Measurements from ENCODE around the gene MGAT4D. TPM values are rescaled to one million over a fixed set of nuclear protein-coding genes. Genes with fewer than 3 reads are reported as not detected.
A peak's percentile ranks its signal among the peaks of the same experiment; 100 is the strongest.

Gene MGAT4D
- total and polyA plus RNA-seq, 10 of the 15 experiments (the other 5 are each of a cell fraction or from before 2014, with no cell fraction given) = not detected

- WGBS (ENCODE audit: insufficient coverage, insufficient replicate concordance, low lambda C conversion rate, missing lambda C conversion rate) = 4% methylated on average over 8 of the region's 8 CpGs
- BruUV-seq (replicated peaks) = no TSS peak
- 0 out of 4 replicates have a peak, but pooled peaks cover 0 to 2% of the 10 kb centered on the region in 2 experiments for H3K36me3 ChIP-seq (ENCODE audit: control insufficient read depth in 2 of 2, insufficient read depth in 2 of 2, low read length in 1 of 2)
- no peaks in the 10 kb centered on the region for H4K20me1 ChIP-seq (ENCODE audit: control insufficient read depth, insufficient read depth)
- H3K27ac ChIP-seq (ENCODE audit: control insufficient read depth, insufficient read depth) = no peak overlapping the region
- SMC1A ChIA-PET (ENCODE audit: uncharacterized antibody, unreplicated experiment) = interaction anchor here (1.0 to 2.2 kb wide), 5 partner anchors 10 to 148 kb away, joined by 3 to 11 read pairs (median 6); no protein-coding TSS in a partner anchor
- TF ChIP-seq MEF2B (IDR thresholded peaks at IDR 0.05; ENCODE audit: partially characterized antibody, poor library complexity, severe bottlenecking) (peak; percentile 8), CREB1 (IDR thresholded peaks at IDR 0.05; ENCODE audit: low read depth) (no peak), ZBTB11 (CRISPR knock-in tag; IDR thresholded peaks at IDR 0.05) (no peak), SPI1 (IDR thresholded peaks at IDR 0.05; ENCODE audit: borderline replicate concordance, insufficient read depth, low read depth, low read length) (peak; percentile 56; the same call in 1 of the 2 replicates), YBX1 (IDR thresholded peaks at IDR 0.05) (no peak)
- RAD21 ChIA-PET (ENCODE audit: unreplicated experiment) = interaction anchor here (0.6 to 1.8 kb wide), 10 partner anchors 14 to 363 kb away, joined by 3 to 12 read pairs (median 4); partner anchors contain the start of gene SCOC
- in situ Hi-C loops (cut with MboI) (loop anchor here (10.0 kb wide), 1 partner anchor 149 kb away; the partner anchor contains the start of gene SCOC), intact Hi-C loops (cut with micrococcal nuclease; ENCODE audit: unreplicated experiment) (no loop called here)
- POLR2A ChIA-PET = interaction anchor here (0.8 to 1.8 kb wide), 3 partner anchors 19 to 150 kb away, joined by 3 to 11 read pairs (median 9); partner anchors contain the start of gene SCOC
- CTCF ChIA-PET = interaction anchor here (0.8 to 3.7 kb wide), 14 partner anchors 14 to 328 kb away, joined by 3 to 23 read pairs (median 5); partner anchors contain the start of gene SCOC
- H3K79me2 ChIP-seq (ENCODE audit: control insufficient read depth, insufficient read depth, low read length) = peaks cover 9% of the 10 kb centered on the region
- no peak overlapping the region for H3K9ac ChIP-seq (ENCODE audit: control insufficient read depth, insufficient read depth, low read length)
- peak overlapping the region; percentile 93 for H2AFZ ChIP-seq (ENCODE audit: control insufficient read depth, low read depth, low read length)
- ATAC-seq (peak; percentile 12), FAIRE-seq (no peak), DNase-seq (ENCODE audit: low read depth, low spot score) (no peak)
- H3K4me3 ChIP-seq = peak overlapping the region; percentile 27; the same call in 1 of the 2 replicates
- no peaks in the 10 kb centered on the region for H3K27me3 ChIP-seq (replicated peaks in 1 of 2; ENCODE audit: control insufficient read depth in 2 of 2, insufficient read depth in 2 of 2, low read length in 1 of 2)
- peak overlapping the region; percentile 80 for H3K4me2 ChIP-seq (ENCODE audit: control insufficient read depth, insufficient read depth)
- no peaks in the 10 kb centered on the region for H3K4me1 ChIP-seq (ENCODE audit: control insufficient read depth, insufficient read depth, low read length)
- no peaks in the 10 kb centered on the region for H3K9me3 ChIP-seq (replicated peaks; ENCODE audit: control insufficient read depth, insufficient read depth, low read length)
Observed at GRCh38 chr4:140523370-140523856, 25.3 kb upstream of the MGAT4D start.
